Spleen (tissue), 11 donors: ENCODE measurements around the gene GIPC2. TPM values are rescaled to one million over a fixed set of nuclear protein-coding genes. Genes with fewer than 3 reads are reported as not detected.
A peak's percentile ranks its signal among the peaks of the same experiment; 100 is the strongest.
"Not testable (repeated sequence)": the region's sequence is repeated elsewhere in the genome, so short reads cannot be mapped to it uniquely, and the experiment has no call there.

Experiments used
- DNase-seq: peaks from one replicate; pipeline ENCODE4 v3.0.0-alpha.2; 2020
- H3K27ac ChIP-seq, 8 donors: fragments of 200-600 bp; sonication (generic) in 7 of 8; 1 replicate in 4 of 8; 2 replicates in 4 of 8; pipeline versions ENCODE4 v1.5.0 to v1.8.0; 2016 to 2021; ENCODE audit warnings: inconsistent platforms in 4 of 8, mild to moderate bottlenecking in 4 of 8, moderate library complexity in 1 of 8
- H3K27me3 ChIP-seq, 7 donors: fragments of 200-600 bp; sonication (generic) in 6 of 7; replicated peaks in 1 of 7; 1 replicate in 4 of 7; 2 replicates in 3 of 7; pipeline versions ENCODE4 v1.5.0 to v1.8.0; 2016 to 2021; ENCODE audit warnings: inconsistent platforms in 3 of 7, mild to moderate bottlenecking in 1 of 7
- H3K36me3 ChIP-seq, 6 donors: fragments of 200-600 bp; sonication (generic) in 5 of 6; 1 replicate in 4 of 6; 2 replicates in 2 of 6; pipeline versions ENCODE4 v1.5.0 to v1.8.0; 2016 to 2021; ENCODE audit warnings: inconsistent platforms in 2 of 6
- H3K4me1 ChIP-seq, 6 donors: fragments of 200-600 bp; sonication (generic) in 5 of 6; 1 replicate in 3 of 6; 2 replicates in 3 of 6; pipeline versions ENCODE4 v1.5.0 to v1.8.0; 2016 to 2021; ENCODE audit warnings: inconsistent platforms in 3 of 6
- H3K4me3 ChIP-seq, 8 donors: fragments of 200-600 bp; sonication (generic) in 7 of 8; 1 replicate in 4 of 8; 2 replicates in 4 of 8; pipeline versions ENCODE4 v1.5.0 to v1.8.0; 2016 to 2021; ENCODE audit warnings: inconsistent platforms in 4 of 8, mild to moderate bottlenecking in 4 of 8, moderate library complexity in 2 of 8
- H3K9me3 ChIP-seq, 8 donors: fragments of 200-600 bp; sonication (generic) in 7 of 8; 1 replicate in 4 of 8; 2 replicates in 4 of 8; pipeline versions ENCODE4 v1.5.0 to v1.8.0; 2016 to 2021; ENCODE audit warnings: inconsistent platforms in 4 of 8
- POLR2A ChIP-seq, 3 donors: fragments of 450-650 bp; IDR thresholded peaks; one replicate each; pipeline ENCODE4 v1.5.1; 2017; ENCODE audit warnings: antibody characterized with exemption in 3 of 3, mild to moderate bottlenecking in 1 of 3
- POLR2AphosphoS5 ChIP-seq, 3 donors: sonication (generic); formaldehyde crosslinking; IDR thresholded peaks; one replicate each; pipeline ENCODE4 v1.5.1; 2017; ENCODE audit warnings: antibody characterized with exemption in 3 of 3
- WGBS, 5 donors: extraction: QIAGEN DNeasy Blood & Tissue Kit in 3 of 5; methylation state at CpG; one replicate each; pipeline versions ENCODE4 v1.1.5 to v1.1.7; 2013 to 2018; 5-methylcytosine and 5-hydroxymethylcytosine counted together
- intact Hi-C: fragments of 100-400 bp; cut with DNase I; formaldehyde crosslinking; loops from one replicate; pipeline ENCODE4 v1.15.0; 2023; ENCODE audit warnings: low total_unique reads
- polyA plus RNA-seq, 3 donors: library from polyadenylated mRNA; stranded (reverse); fragments of 200-250 nt; gene quantifications; one replicate each; pipeline ENCODE4 v1.2.1, GENCODE V29; 2013
- total RNA-seq, 7 donors: library from RNA; depleted of rRNA in 3 of 7; stranded (reverse); fragments of >200 nt in 3 of 7; fragmentation: NEBNext Ultra II Directional in 4 of 7; extraction: Animal tissue kit (Norgen Biotek cat#: 25700) in 4 of 7; gene quantifications; one replicate each; pipeline versions ENCODE4 v1.1.0 to v1.2.1, GENCODE V29; 2016 to 2021
- TF ChIP-seq, protein P1 (sequence below), 11 experiments: fragments of 200-600 bp in 7 of 11; fragments of 450-650 bp in 4 of 11; sonication (generic) in 4 of 11; IDR thresholded peaks in 8 of 11; conservative IDR thresholded peaks in 3 of 11; 1 replicate in 7 of 11; 2 replicates in 4 of 11; pipeline versions ENCODE4 v1.4.0 to v1.8.0; 2016 to 2021; ENCODE audit warnings: antibody characterized with exemption in 11 of 11, inconsistent platforms in 4 of 11, mild to moderate bottlenecking in 1 of 11
- donor health status: healthy with polysubstance abuse.
- donor health status: DM: no; HTN: no; CAD: no; lungs with moderate emphysema.
- donor health status: DM: no; HTN: no; CAD: no.
- donor health status: Bipolar disorder and iron deficiency.
- donor health status: healthy.
- donor health status: DM: no; HTN: no; CAD: no.
- donor health status: DM: yes; HTN: yes; CAD: no.

GIPC2 gene
- total and polyA plus RNA-seq, 10 donors = 5.5 to 49.9 (median 41.1) TPM

DNA sequence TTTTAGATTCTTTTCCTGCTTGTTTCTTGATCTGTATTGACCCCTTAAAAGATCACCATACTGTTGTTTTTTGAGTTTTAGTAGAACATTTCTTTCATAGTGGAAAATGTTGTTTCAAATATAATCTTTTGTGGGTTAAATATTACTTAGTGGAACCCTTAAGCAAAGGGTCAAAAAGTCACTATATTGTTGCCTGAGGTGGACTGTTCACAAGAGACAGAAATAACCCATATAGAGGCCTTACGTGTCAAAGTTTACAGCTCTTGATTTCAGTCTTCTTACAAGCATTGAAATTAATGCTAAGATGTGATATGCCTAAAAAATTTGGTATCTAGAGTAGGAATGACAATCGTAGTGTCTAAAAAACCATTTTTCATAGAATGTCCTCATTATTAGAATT, 34.7 kb upstream of the GIPC2 start:
- 78 to 92% (median 88%) methylated on average over 2 of the region's 2 CpGs for WGBS, 5 donors
- Histone ChIP-seq H3K27ac (peak overlapping the region in 2 of 8 donors; percentile 10 to 92), H3K27me3 (no peaks in the 10 kb centered on the region), H3K4me1 (peaks cover 3 to 45% (median 13%) of the 10 kb centered on the region in 6 donors), H3K9me3 (no peaks in the 10 kb centered on the region), H3K36me3 (peaks cover 0 to 34% (median 6%) of the 10 kb centered on the region in 6 donors), H3K4me3 (peak overlapping the region in 3 of 8 donors; percentile 4 to 54 (median 45))
- intact Hi-C loops = no loop called here
- TF ChIP-seq POLR2AphosphoS5 (IDR thresholded peaks at IDR 0.05) (no peak), POLR2A (IDR thresholded peaks at IDR 0.05) (no peak)
- TF ChIP-seq, protein P1, sequence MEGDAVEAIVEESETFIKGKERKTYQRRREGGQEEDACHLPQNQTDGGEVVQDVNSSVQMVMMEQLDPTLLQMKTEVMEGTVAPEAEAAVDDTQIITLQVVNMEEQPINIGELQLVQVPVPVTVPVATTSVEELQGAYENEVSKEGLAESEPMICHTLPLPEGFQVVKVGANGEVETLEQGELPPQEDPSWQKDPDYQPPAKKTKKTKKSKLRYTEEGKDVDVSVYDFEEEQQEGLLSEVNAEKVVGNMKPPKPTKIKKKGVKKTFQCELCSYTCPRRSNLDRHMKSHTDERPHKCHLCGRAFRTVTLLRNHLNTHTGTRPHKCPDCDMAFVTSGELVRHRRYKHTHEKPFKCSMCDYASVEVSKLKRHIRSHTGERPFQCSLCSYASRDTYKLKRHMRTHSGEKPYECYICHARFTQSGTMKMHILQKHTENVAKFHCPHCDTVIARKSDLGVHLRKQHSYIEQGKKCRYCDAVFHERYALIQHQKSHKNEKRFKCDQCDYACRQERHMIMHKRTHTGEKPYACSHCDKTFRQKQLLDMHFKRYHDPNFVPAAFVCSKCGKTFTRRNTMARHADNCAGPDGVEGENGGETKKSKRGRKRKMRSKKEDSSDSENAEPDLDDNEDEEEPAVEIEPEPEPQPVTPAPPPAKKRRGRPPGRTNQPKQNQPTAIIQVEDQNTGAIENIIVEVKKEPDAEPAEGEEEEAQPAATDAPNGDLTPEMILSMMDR (IDR thresholded peaks at IDR 0.05 in 8 of 11, conservative IDR thresholded peaks at IDR 0.05 in 3 of 11) = no peak
- DNase-seq = no peak

DNA sequence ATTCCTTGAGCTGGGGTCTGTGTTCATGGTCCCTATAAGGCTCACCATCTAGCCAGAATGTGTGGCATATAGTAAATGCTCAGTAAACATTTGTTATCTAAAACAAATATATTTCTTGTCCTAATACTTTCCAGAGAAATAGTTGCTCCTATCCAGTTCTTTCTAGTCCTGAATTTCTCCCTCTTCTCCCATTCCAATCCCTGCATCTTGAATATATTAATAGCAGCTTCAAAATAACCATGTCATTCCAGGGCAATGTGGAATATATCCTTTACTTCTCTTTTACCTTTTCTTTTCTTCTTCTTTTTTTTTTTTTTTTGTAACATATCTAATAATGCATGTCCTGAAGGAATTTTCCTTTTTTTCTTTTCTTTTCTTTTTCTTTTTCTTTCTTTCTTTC, 30.6 kb upstream of the GIPC2 start:
- TF ChIP-seq, protein P1 (IDR thresholded peaks at IDR 0.05 in 8 of 11, conservative IDR thresholded peaks at IDR 0.05 in 3 of 11) = no peak
- TF ChIP-seq POLR2AphosphoS5 (IDR thresholded peaks at IDR 0.05) = no peak
- no peak for TF ChIP-seq POLR2A (IDR thresholded peaks at IDR 0.05)
- intact Hi-C loops = no loop called here
- H3K27me3 ChIP-seq = no peaks in the 10 kb centered on the region
- no peak overlapping the region for H3K4me3 ChIP-seq
- H3K27ac ChIP-seq = no peak overlapping the region
- no peak for DNase-seq
- peaks cover 0 to 59% (median 12%) of the 10 kb centered on the region in 6 donors for H3K36me3 ChIP-seq
- H3K9me3 ChIP-seq = no peaks in the 10 kb centered on the region
- H3K4me1 ChIP-seq = peaks cover 0 to 13% (median 4%) of the 10 kb centered on the region in 6 donors

DNA sequence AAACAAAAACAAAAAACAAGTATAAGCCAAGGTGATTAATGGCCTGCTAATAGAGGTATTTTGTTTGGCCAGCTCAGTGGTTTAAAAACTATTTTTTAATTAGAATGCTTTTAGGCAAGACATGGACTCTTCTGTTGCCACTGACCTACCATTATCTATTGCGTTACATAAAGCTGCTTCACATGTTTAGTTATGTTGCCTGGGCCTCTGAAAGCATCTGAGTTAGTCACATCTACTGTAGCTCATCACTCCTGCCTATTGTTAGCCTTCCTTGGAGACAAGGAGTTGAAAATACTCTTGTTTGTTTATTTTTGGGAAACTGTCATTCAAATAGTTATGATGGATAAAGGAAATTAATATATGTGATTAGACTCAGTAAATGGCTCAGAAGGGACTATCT, 26.7 kb upstream of the GIPC2 start:
- H3K27ac ChIP-seq = no peak overlapping the region
- H3K4me1 ChIP-seq = peaks cover 0 to 5% (median 0%) of the 10 kb centered on the region in 6 donors
- no peaks in the 10 kb centered on the region for H3K27me3 ChIP-seq
- DNase-seq = no peak
- TF ChIP-seq POLR2AphosphoS5 (IDR thresholded peaks at IDR 0.05) (no peak), POLR2A (IDR thresholded peaks at IDR 0.05) (no peak)
- TF ChIP-seq, protein P1 (IDR thresholded peaks at IDR 0.05 in 8 of 11, conservative IDR thresholded peaks at IDR 0.05 in 3 of 11) = no peak
- peaks cover 0 to 46% (median 10%) of the 10 kb centered on the region in 6 donors for H3K36me3 ChIP-seq
- peaks cover 0 to 5% (median 0%) of the 10 kb centered on the region in 8 donors for H3K9me3 ChIP-seq
- intact Hi-C loops = no loop called here
- WGBS, 5 donors = 93 to 100% (median 96%) methylated on average over 1 of the region's 1 CpG
- H3K4me3 ChIP-seq = no peak overlapping the region

DNA sequence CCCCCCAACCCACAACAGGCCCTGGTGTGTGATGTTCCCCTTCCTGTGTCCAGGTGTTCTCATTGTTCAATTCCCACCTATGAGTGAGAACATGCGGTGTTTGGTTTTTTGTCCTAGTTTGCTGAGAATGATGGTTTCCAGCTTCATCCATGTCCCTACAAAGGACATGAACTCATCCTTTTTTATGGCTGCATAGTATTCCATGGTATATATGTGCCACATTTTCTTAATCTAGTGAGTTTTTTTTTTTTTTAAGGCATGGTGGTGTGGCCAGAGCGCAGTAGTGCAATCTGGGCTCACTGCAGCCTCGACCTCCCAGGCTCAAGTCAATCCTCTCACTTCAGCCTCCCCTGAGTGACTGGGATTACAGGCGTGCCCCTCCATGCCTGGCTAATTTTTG, 24.6 kb upstream of the GIPC2 start:
- H3K9me3 ChIP-seq, intact Hi-C loops: not testable (repeated sequence)
- WGBS, 5 donors = 91 to 99% (median 93%) methylated on average over 4 of the region's 4 CpGs

DNA sequence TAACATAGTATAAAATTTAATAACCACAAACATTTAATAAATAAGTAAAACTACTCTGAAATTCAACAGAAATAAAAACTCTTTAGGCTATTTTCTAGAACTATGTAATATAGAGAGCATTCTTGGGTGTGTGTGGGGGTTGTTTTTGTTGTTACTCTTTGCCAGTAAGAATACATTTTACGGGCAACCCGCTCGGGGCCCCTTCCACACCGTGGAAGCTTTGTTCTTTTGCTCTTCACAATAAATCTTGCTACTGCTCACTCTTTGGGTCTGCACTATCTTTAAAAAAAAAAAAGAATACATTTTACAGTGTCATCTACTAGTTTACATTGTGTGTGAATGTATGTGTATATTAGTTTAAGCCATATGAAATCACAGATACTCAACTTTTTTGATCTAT, 16.0 kb upstream of the GIPC2 start:
- H3K27ac ChIP-seq = no peak overlapping the region
- H3K27me3 ChIP-seq = no peaks in the 10 kb centered on the region
- H3K4me3 ChIP-seq = no peak overlapping the region
- H3K4me1 ChIP-seq = peaks cover 0 to 5% (median 0%) of the 10 kb centered on the region in 6 donors
- 83 to 88% (median 88%) methylated on average over 4 of the region's 4 CpGs for WGBS, 5 donors
- H3K9me3 ChIP-seq = peaks cover 0 to 4% (median 0%) of the 10 kb centered on the region in 8 donors
- intact Hi-C loops = no loop called here
- TF ChIP-seq POLR2A (IDR thresholded peaks at IDR 0.05) (no peak), POLR2AphosphoS5 (IDR thresholded peaks at IDR 0.05) (no peak)
- TF ChIP-seq, protein P1 (IDR thresholded peaks at IDR 0.05 in 8 of 11, conservative IDR thresholded peaks at IDR 0.05 in 3 of 11) = no peak
- DNase-seq = no peak
- no peaks in the 10 kb centered on the region for H3K36me3 ChIP-seq

More for the DNA sequence above, 24.6 kb upstream of the GIPC2 start:
- not testable (repeated sequence) for DNase-seq, H3K27me3 ChIP-seq, H3K27ac ChIP-seq, H3K4me1 ChIP-seq, H3K4me3 ChIP-seq
- H3K36me3 ChIP-seq = peaks cover 0 to 25% (median 6%) of the 10 kb centered on the region in 6 donors
